Naive thymus-derived CD4-positive, alpha-beta T cell (primary cell): Measurements from ENCODE around the gene RPL22. TPM values are rescaled to one million over a fixed set of nuclear protein-coding genes. Genes with fewer than 3 reads are reported as not detected.
A peak's percentile ranks its signal among the peaks of the same experiment; 100 is the strongest.
"Not testable (repeated sequence)": the region's sequence is repeated elsewhere in the genome, so short reads cannot be mapped to it uniquely, and the experiment has no call there.

ENCODE experiments used
- ATAC-seq: fragments of 150-1000 bp; cut with Tn5 transposase; 2 replicates; pipeline ENCODE4 v1.10.0; 2021; ENCODE audit warnings: mild to moderate bottlenecking, moderate library complexity
- CTCF ChIA-PET: fragments of 350-600 bp; sonication (Branson Sonifier 250); formaldehyde crosslinking; loops from one replicate; lab custom pipeline; 2021; ENCODE audit warnings: antibody characterized with exemption; lab: Charles Lee
- POLR2A ChIA-PET: fragments of 350-600 bp; sonication (Branson Sonifier 250); formaldehyde crosslinking; loops from one replicate; lab custom pipeline; 2021; ENCODE audit warnings: antibody characterized with exemption, inconsistent platforms; lab: Charles Lee
- DNase-seq, 9 donors: peaks; one replicate each; pipeline versions ENCODE4 v3.0.0 to v3.0.0-alpha.2; 2020 to 2022; ENCODE audit warnings: mixed read lengths in 1 of 9
- H3K27ac ChIP-seq: one replicate; pipeline ENCODE4 v1.7.0; 2013; ENCODE audit warnings: mild to moderate bottlenecking, low read depth, low read length, moderate library complexity
- H3K27me3 ChIP-seq, 2 donors: one replicate each; pipeline ENCODE4 v1.7.0; 2013; ENCODE audit warnings: low read length in 2 of 2, mild to moderate bottlenecking in 2 of 2, moderate library complexity in 2 of 2; ENCODE audit not compliant: control insufficient read depth in 2 of 2, insufficient read depth in 2 of 2
- H3K36me3 ChIP-seq, 3 experiments: 1 replicate in 2 of 3; 2 replicates in 1 of 3; pipeline ENCODE4 v1.7.0; 2013; ENCODE audit warnings: low read length in 3 of 3, mild to moderate bottlenecking in 3 of 3, moderate library complexity in 1 of 3; ENCODE audit not compliant: insufficient read depth in 3 of 3, control insufficient read depth in 2 of 3
- H3K4me1 ChIP-seq, 2 donors: one replicate each; pipeline ENCODE4 v1.7.0; 2013; ENCODE audit warnings: low read length in 2 of 2, mild to moderate bottlenecking in 2 of 2, moderate library complexity in 1 of 2; ENCODE audit not compliant: control insufficient read depth in 2 of 2, insufficient read depth in 2 of 2
- H3K4me3 ChIP-seq: 2 replicates; pipeline ENCODE4 v1.7.0; 2013; ENCODE audit warnings: mild to moderate bottlenecking, low read length
- H3K9me3 ChIP-seq, 3 experiments: 1 replicate in 2 of 3; 2 replicates in 1 of 3; pipeline ENCODE4 v1.7.0; 2013; ENCODE audit warnings: low read length in 3 of 3; ENCODE audit not compliant: control insufficient read depth in 2 of 3
- H3K27ac Mint-ChIP-seq, 9 donors: one replicate each; pipeline ENCODE4 v1.8.0; 2020 to 2022; ENCODE audit warnings: mixed read lengths in 9 of 9, mild to moderate bottlenecking in 8 of 9, moderate library complexity in 5 of 9, inconsistent platforms in 2 of 9
- H3K27me3 Mint-ChIP-seq, 5 donors: one replicate each; pipeline ENCODE4 v1.8.0; 2021 to 2022; ENCODE audit warnings: mixed read lengths in 5 of 5, mild to moderate bottlenecking in 1 of 5
- H3K36me3 Mint-ChIP-seq, 5 donors: one replicate each; pipeline ENCODE4 v1.8.0; 2020 to 2022; ENCODE audit warnings: mixed read lengths in 5 of 5, mild to moderate bottlenecking in 3 of 5, inconsistent platforms in 1 of 5
- H3K4me1 Mint-ChIP-seq, 7 donors: one replicate each; pipeline ENCODE4 v1.8.0; 2020 to 2022; ENCODE audit warnings: mixed read lengths in 7 of 7, mild to moderate bottlenecking in 3 of 7, inconsistent platforms in 1 of 7
- H3K4me3 Mint-ChIP-seq, 10 donors: one replicate each; pipeline ENCODE4 v1.8.0; 2020 to 2022; ENCODE audit warnings: mild to moderate bottlenecking in 10 of 10, mixed read lengths in 10 of 10, moderate library complexity in 6 of 10, inconsistent platforms in 2 of 10
- H3K9me3 Mint-ChIP-seq, 11 donors: one replicate each; pipeline ENCODE4 v1.8.0; 2020 to 2022; ENCODE audit warnings: mixed read lengths in 11 of 11, mild to moderate bottlenecking in 4 of 11, inconsistent platforms in 1 of 11, moderate library complexity in 1 of 11
- intact Hi-C, 2 donors: fragments of 100-400 bp; cut with micrococcal nuclease; formaldehyde crosslinking; loops; one replicate each; pipeline ENCODE4 v1.15.1; 2023
- polyA plus RNA-seq, 2 donors: library from polyadenylated mRNA; unstranded; fragments of 300-500 nt; fragmentation: Illumina TruSeq; gene quantifications; one replicate each; pipeline ENCODE4 v1.2.3, GENCODE V29; 2021
- total RNA-seq, 6 experiments: library from RNA in 5 of 6; stranded (reverse) in 5 of 6; gene quantifications; 1 replicate in 5 of 6; 2 replicates in 1 of 6; pipeline ENCODE4 v1.2.3 and lab custom pipeline; 2021 to 2026

The RPL22 gene
- total and polyA plus RNA-seq, 7 experiments from 2014 or later = 129 to 720 (median 469) TPM

GRCh38 chr1:6221210-6221784, 21.9 kb upstream of the RPL22 start:
- H3K9me3 Mint-ChIP-seq = no peaks in the 10 kb centered on the region
- CTCF ChIA-PET = no interaction called here
- intact Hi-C loops = no loop called here
- Histone ChIP-seq H3K36me3 (peaks cover 0 to 41% (median 0%) of the 10 kb centered on the region in 3 experiments), H3K4me1 (no peaks in the 10 kb centered on the region), H3K9me3 (no peaks in the 10 kb centered on the region), H3K4me3 (no peak overlapping the region), H3K27ac (no peak overlapping the region), H3K27me3 (no peaks in the 10 kb centered on the region)
- peaks cover 0 to 6% (median 0%) of the 10 kb centered on the region in 5 donors for H3K27me3 Mint-ChIP-seq
- no peak overlapping the region for H3K4me3 Mint-ChIP-seq
- POLR2A ChIA-PET = no interaction called here
- no peak overlapping the region for H3K27ac Mint-ChIP-seq
- no peak for DNase-seq
- ATAC-seq = no peak
- peaks cover 9 to 37% (median 13%) of the 10 kb centered on the region in 5 donors for H3K36me3 Mint-ChIP-seq
- peaks cover 0 to 3% (median 0%) of the 10 kb centered on the region in 7 donors for H3K4me1 Mint-ChIP-seq

- Histone ChIP-seq H3K27me3 (no peaks in the 10 kb centered on the region), H3K9me3 (no peaks in the 10 kb centered on the region), H3K27ac (no peak overlapping the region), H3K4me1 (no peaks in the 10 kb centered on the region), H3K36me3 (peaks cover 0 to 30% (median 0%) of the 10 kb centered on the region in 3 experiments), H3K4me3 (no peak overlapping the region)
- Mint-ChIP-seq H3K9me3 (peaks cover 0 to 2% (median 0%) of the 10 kb centered on the region in 11 donors), H3K36me3 (peaks cover 6 to 27% (median 12%) of the 10 kb centered on the region in 5 donors), H3K4me3 (no peak overlapping the region), H3K27me3 (peaks cover 0 to 11% (median 4%) of the 10 kb centered on the region in 5 donors), H3K4me1 (peaks cover 0 to 2% (median 0%) of the 10 kb centered on the region in 7 donors), H3K27ac (no peak overlapping the region)
- intact Hi-C loops = no loop called here
- ChIA-PET POLR2A (no interaction called here), CTCF (no interaction called here)
- DNase-seq (no peak), ATAC-seq (no peak)
These were observed 20.8 kb upstream of the RPL22 start for GRCh38 chr1:6220236-6220635.

- peaks cover 0 to 24% (median 0%) of the 10 kb centered on the region in 3 experiments for H3K36me3 ChIP-seq
- H3K27me3 ChIP-seq, H3K9me3 ChIP-seq, H3K9me3 Mint-ChIP-seq, H3K4me3 ChIP-seq, POLR2A ChIA-PET, DNase-seq, CTCF ChIA-PET, ATAC-seq, H3K27ac Mint-ChIP-seq, H3K4me3 Mint-ChIP-seq, H3K4me1 ChIP-seq, H3K27ac ChIP-seq, intact Hi-C loops, H3K4me1 Mint-ChIP-seq: not testable (repeated sequence)
- peaks cover 0 to 16% (median 4%) of the 10 kb centered on the region in 5 donors for H3K27me3 Mint-ChIP-seq
- peaks cover 5 to 23% (median 12%) of the 10 kb centered on the region in 5 donors for H3K36me3 Mint-ChIP-seq
These were observed 20.2 kb upstream of the RPL22 start for GRCh38 chr1:6219641-6220040.

GRCh38 chr1:6218375-6219164, 19.2 kb upstream of the RPL22 start:
- Mint-ChIP-seq H3K4me1 (peaks cover 0 to 2% (median 0%) of the 10 kb centered on the region in 7 donors), H3K27me3 (peaks cover 0 to 16% (median 4%) of the 10 kb centered on the region in 5 donors), H3K4me3 (no peak overlapping the region), H3K27ac (no peak overlapping the region), H3K9me3 (peaks cover 0 to 2% (median 0%) of the 10 kb centered on the region in 11 donors), H3K36me3 (peaks cover 2 to 12% (median 4%) of the 10 kb centered on the region in 5 donors)
- CTCF ChIA-PET = no interaction called here
- Histone ChIP-seq H3K9me3 (no peaks in the 10 kb centered on the region), H3K36me3 (peaks cover 0 to 13% (median 0%) of the 10 kb centered on the region in 3 experiments), H3K4me1 (no peaks in the 10 kb centered on the region), H3K27me3 (no peaks in the 10 kb centered on the region), H3K27ac (no peak overlapping the region), H3K4me3 (no peak overlapping the region)
- POLR2A ChIA-PET = no interaction called here
- ATAC-seq (no peak), DNase-seq (no peak)
- intact Hi-C loops = no loop called here

- CTCF ChIA-PET = no interaction called here
- intact Hi-C loops = no loop called here
- Histone ChIP-seq H3K27me3 (peaks cover 0 to under 1% of the 10 kb centered on the region in 2 donors), H3K27ac (no peak overlapping the region), H3K4me3 (no peak overlapping the region), H3K36me3 (no peaks in the 10 kb centered on the region), H3K4me1 (no peaks in the 10 kb centered on the region), H3K9me3 (no peaks in the 10 kb centered on the region)
- H3K9me3 Mint-ChIP-seq = peaks cover 0 to 3% (median 0%) of the 10 kb centered on the region in 11 donors
- POLR2A ChIA-PET = no interaction called here
- H3K4me3 Mint-ChIP-seq = peak overlapping the region in 1 of 10 donors; percentile 33
- peaks cover 0 to 20% (median 16%) of the 10 kb centered on the region in 5 donors for H3K27me3 Mint-ChIP-seq
- peaks cover 0 to 14% (median 3%) of the 10 kb centered on the region in 7 donors for H3K4me1 Mint-ChIP-seq
- H3K27ac Mint-ChIP-seq = no peak overlapping the region
- DNase-seq (no peak), ATAC-seq (no peak)
- peaks cover 0 to 20% (median 0%) of the 10 kb centered on the region in 5 donors for H3K36me3 Mint-ChIP-seq
These were observed 13.0 kb upstream of the RPL22 start for GRCh38 chr1:6212193-6212959.

DNA sequence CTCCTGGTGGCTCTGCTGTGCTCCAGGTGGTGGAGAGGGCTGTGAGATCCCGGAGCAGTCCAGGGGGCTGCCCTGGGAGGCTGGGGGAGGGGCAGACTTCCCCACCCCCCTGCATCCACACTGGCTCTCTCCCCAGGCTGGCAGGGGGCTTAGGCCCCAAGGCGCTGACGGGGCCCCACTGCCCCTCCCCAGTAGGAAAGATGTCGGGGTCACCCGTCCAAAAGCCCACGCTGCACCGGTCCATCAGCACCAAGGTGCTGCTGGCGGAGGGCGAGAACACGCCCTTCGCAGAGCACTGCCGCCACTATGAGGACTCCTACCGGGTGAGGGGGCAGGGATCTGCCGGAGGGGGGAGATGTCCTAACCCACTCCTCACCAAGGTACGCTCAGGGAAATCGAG, 12.3 kb upstream of the RPL22 start:
- Mint-ChIP-seq H3K9me3 (peaks cover 0 to 3% (median 0%) of the 10 kb centered on the region in 11 donors), H3K4me1 (peaks cover 0 to 18% (median 6%) of the 10 kb centered on the region in 7 donors), H3K27ac (no peak overlapping the region), H3K36me3 (peaks cover 0 to 23% (median 0%) of the 10 kb centered on the region in 5 donors), H3K4me3 (no peak overlapping the region), H3K27me3 (peaks cover 0 to 23% (median 10%) of the 10 kb centered on the region in 5 donors)
- Histone ChIP-seq H3K9me3 (no peaks in the 10 kb centered on the region), H3K27me3 (peaks cover 0 to 7% of the 10 kb centered on the region in 2 donors), H3K27ac (no peak overlapping the region), H3K4me1 (no peaks in the 10 kb centered on the region), H3K36me3 (no peaks in the 10 kb centered on the region), H3K4me3 (no peak overlapping the region)
- ChIA-PET CTCF (no interaction called here), POLR2A (no interaction called here)
- ATAC-seq (no peak), DNase-seq (no peak)
- intact Hi-C loops = no loop called here
